ENCODE data around the gene RERE. TPM values are rescaled to one million over a fixed set of nuclear protein-coding genes. Genes with fewer than 3 reads are reported as not detected.

Gene RERE
- total RNA-seq, 1 donor from 2014 or later = 252 TPM

DNA sequence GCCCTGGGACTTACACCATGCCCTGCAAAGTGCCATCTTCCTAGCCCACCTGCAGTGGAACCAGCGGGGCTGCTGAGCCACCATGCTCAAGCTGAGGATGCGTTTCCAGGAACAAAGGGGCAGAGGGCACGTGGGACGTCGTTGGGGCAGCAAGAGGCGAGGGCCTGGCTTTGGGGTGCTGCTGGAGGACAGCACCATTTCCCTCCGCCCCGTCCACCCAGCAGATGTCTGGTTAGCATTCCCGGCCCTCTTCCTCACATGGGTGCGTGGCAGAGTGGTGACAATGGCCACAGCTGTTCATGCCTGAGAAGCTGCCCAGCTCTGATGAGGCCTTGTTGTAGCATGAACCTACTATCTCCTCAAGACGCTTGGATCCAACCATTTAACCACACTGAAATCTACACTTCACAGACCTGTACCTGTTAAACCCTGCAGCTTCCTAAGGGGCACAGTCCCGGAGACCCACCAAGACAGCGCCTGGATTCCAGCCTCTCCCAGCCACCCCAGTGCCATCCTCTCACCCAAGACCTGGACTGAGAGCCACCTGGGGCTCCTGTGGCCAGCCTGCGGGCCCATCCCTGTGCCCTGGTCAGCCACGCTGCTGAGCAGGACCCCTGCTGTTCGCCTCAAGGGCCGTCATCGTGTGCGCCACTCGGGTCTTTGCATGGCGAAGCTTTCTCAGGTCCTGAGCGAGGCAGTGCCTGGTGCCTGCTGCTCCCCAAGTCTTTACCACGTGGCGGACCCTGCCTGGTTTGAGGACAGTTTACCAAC, 466.3 kb downstream of the RERE start:
- Mint-ChIP-seq H3K27me3 (ENCODE audit: unreplicated experiment) (peaks cover 37% of the 10 kb centered on the region), H3K27ac (ENCODE audit: unreplicated experiment) (peak overlapping the region; percentile 48), H3K9me3 (ENCODE audit: unreplicated experiment) (peaks cover 25% of the 10 kb centered on the region), H3K4me1 (ENCODE audit: low read depth, unreplicated experiment) (peaks cover 16% of the 10 kb centered on the region), H3K36me3 (ENCODE audit: unreplicated experiment) (no peaks in the 10 kb centered on the region), H3K4me3 (ENCODE audit: unreplicated experiment) (no peak overlapping the region)
- TF ChIP-seq, protein P1, sequence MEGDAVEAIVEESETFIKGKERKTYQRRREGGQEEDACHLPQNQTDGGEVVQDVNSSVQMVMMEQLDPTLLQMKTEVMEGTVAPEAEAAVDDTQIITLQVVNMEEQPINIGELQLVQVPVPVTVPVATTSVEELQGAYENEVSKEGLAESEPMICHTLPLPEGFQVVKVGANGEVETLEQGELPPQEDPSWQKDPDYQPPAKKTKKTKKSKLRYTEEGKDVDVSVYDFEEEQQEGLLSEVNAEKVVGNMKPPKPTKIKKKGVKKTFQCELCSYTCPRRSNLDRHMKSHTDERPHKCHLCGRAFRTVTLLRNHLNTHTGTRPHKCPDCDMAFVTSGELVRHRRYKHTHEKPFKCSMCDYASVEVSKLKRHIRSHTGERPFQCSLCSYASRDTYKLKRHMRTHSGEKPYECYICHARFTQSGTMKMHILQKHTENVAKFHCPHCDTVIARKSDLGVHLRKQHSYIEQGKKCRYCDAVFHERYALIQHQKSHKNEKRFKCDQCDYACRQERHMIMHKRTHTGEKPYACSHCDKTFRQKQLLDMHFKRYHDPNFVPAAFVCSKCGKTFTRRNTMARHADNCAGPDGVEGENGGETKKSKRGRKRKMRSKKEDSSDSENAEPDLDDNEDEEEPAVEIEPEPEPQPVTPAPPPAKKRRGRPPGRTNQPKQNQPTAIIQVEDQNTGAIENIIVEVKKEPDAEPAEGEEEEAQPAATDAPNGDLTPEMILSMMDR (IDR thresholded peaks at IDR 0.05; ENCODE audit: partially characterized antibody, unreplicated experiment) = no peak
- DNase-seq = no peak

DNA sequence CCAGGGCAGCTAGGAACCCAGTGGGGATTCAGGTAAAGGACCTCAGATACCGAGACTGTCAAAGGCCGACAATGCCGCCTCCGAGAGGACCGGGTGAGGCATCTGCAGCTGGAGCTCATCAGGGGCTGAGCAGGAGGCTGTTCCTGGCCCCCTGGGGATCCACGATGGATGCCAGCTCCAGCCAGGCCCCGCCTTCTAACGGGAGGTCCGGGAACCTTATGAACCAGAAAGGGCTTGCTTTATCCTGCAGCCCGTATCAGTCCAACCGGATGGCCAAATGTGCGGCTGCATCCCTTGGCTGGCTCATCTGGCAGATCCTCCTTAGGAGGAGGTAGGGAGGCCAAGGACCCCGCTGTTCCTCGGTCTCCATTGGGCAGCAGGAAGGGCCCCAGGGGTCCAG, 467.5 kb downstream of the RERE start:
- DNase-seq = peak; percentile 52
- Mint-ChIP-seq H3K4me1 (ENCODE audit: low read depth, unreplicated experiment) (peaks cover 15% of the 10 kb centered on the region), H3K27me3 (ENCODE audit: unreplicated experiment) (peaks cover 31% of the 10 kb centered on the region), H3K27ac (ENCODE audit: unreplicated experiment) (no peak overlapping the region), H3K9me3 (ENCODE audit: unreplicated experiment) (peaks cover 25% of the 10 kb centered on the region), H3K36me3 (ENCODE audit: unreplicated experiment) (peaks cover under 1% of the 10 kb centered on the region), H3K4me3 (ENCODE audit: unreplicated experiment) (no peak overlapping the region)
- TF ChIP-seq, protein P1 (IDR thresholded peaks at IDR 0.05; ENCODE audit: partially characterized antibody, unreplicated experiment) = no peak

DNA sequence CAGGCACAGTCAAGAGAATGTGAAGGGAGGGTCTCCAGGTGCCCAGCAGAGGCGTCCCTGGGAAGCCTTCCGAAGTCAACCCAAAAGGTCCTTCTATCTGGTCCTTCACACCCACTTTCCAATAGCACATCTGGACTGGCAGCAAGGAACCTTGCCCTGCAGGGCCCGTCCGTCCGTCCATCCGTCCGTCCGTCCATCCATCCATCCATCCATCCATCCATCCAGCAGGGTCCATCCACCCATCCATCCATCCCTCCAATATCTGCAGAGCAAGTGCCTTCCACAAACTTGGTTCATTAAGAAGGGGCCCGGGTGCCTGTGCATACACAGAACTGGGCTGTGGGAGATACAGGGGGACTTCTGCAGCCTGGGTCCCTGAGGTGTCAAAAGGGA, 468.0 kb downstream of the RERE start:
- peak overlapping the region; percentile 33 for H3K27ac Mint-ChIP-seq (ENCODE audit: unreplicated experiment)
- peaks cover 33% of the 10 kb centered on the region for H3K27me3 Mint-ChIP-seq (ENCODE audit: unreplicated experiment)
- peaks cover 30% of the 10 kb centered on the region for H3K9me3 Mint-ChIP-seq (ENCODE audit: unreplicated experiment)
- peaks cover 5% of the 10 kb centered on the region for H3K36me3 Mint-ChIP-seq (ENCODE audit: unreplicated experiment)
- no peak overlapping the region for H3K4me3 Mint-ChIP-seq (ENCODE audit: unreplicated experiment)
- DNase-seq = no peak
- TF ChIP-seq, protein P1 (IDR thresholded peaks at IDR 0.05; ENCODE audit: partially characterized antibody, unreplicated experiment) = no peak
- H3K4me1 Mint-ChIP-seq (ENCODE audit: low read depth, unreplicated experiment) = peaks cover 16% of the 10 kb centered on the region

DNA sequence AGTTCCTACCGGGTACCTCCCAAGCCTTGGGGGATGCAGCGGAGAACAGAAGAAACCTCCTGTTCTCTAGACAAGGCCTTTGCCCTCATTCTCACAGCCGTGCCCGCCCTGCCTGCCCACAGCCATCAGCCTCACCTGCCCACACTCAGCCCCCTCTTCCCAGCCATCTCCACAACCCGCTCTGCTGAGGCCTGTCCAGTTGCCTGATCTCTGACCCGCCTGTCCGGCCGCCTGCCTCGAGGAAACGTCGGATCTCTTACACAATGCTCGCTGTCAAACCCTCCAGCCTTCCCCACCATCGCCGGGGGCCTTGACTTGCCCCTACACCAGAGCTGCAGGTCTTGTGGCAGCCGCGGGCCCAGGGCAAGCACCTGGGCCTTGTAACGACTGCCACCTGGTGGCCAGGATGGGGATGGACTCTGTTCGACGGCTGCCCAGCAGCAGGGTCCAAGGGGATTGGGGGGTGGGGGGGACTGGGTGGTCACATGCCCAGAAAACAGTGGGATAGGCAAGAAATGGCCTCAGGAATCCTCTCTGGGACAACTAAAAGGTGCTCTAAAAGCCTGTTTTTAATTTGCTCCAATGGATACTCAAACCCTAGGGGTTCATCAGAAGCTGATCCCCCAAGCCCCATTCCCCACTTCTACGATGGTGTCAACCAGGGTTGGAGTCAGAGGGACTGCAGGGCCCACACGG, 468.5 kb downstream of the RERE start:
- Mint-ChIP-seq H3K9me3 (ENCODE audit: unreplicated experiment) (peaks cover 29% of the 10 kb centered on the region), H3K36me3 (ENCODE audit: unreplicated experiment) (peaks cover 7% of the 10 kb centered on the region), H3K27me3 (ENCODE audit: unreplicated experiment) (peaks cover 34% of the 10 kb centered on the region), H3K4me1 (ENCODE audit: low read depth, unreplicated experiment) (peaks cover 17% of the 10 kb centered on the region), H3K27ac (ENCODE audit: unreplicated experiment) (peak overlapping the region; percentile 34), H3K4me3 (ENCODE audit: unreplicated experiment) (no peak overlapping the region)
- TF ChIP-seq, protein P1 (IDR thresholded peaks at IDR 0.05; ENCODE audit: partially characterized antibody, unreplicated experiment) = peak; percentile 93
- DNase-seq = peak; percentile 81

Measured in glutamatergic neuron (in vitro differentiated cells).